Smooth muscle cell (in vitro differentiated cells): ENCODE results near the gene SFTPD. TPM values are rescaled to one million over a fixed set of nuclear protein-coding genes. Genes with fewer than 3 reads are reported as not detected.
"Not testable (repeated sequence)": the region's sequence is repeated elsewhere in the genome, so short reads cannot be mapped to it uniquely, and the experiment has no call there.

Experiments
- DNase-seq: peaks from one replicate; lab custom pipeline; 2025; ENCODE audit not compliant: unreplicated experiment; lab: John Stamatoyannopoulos, UW
- H2AFZ ChIP-seq: fragments of 200-600 bp; sonication (generic); 2 replicates; pipeline ENCODE4 v1.6.0; 2016; ENCODE audit warnings: antibody characterized with exemption, low read depth, mild to moderate bottlenecking
- H3F3A ChIP-seq: fragments of 200-600 bp; sonication (generic); 2 replicates; pipeline ENCODE4 v1.6.0; 2017; ENCODE audit warnings: antibody characterized with exemption, low read depth
- H3K27ac ChIP-seq: fragments of 200-600 bp; sonication (generic); 2 replicates; pipeline ENCODE4 v1.5.1; 2016; ENCODE audit warnings: low read depth, mild to moderate bottlenecking
- H3K27me3 ChIP-seq: fragments of 200-600 bp; sonication (generic); 2 replicates; pipeline ENCODE4 v1.6.1; 2016; ENCODE audit warnings: low read depth, mild to moderate bottlenecking
- H3K36me3 ChIP-seq: fragments of 200-600 bp; sonication (generic); 2 replicates; pipeline ENCODE4 v1.5.1; 2016; ENCODE audit warnings: low read depth
- H3K4me1 ChIP-seq: fragments of 200-600 bp; sonication (generic); 2 replicates; pipeline ENCODE4 v1.5.1; 2016; ENCODE audit warnings: low read depth
- H3K4me2 ChIP-seq: fragments of 200-600 bp; sonication (generic); 2 replicates; pipeline ENCODE4 v1.6.0; 2016; ENCODE audit warnings: mild to moderate bottlenecking
- H3K4me3 ChIP-seq: fragments of 200-600 bp; sonication (generic); 2 replicates; pipeline ENCODE4 v1.5.1; 2016; ENCODE audit warnings: mild to moderate bottlenecking
- H3K79me2 ChIP-seq: fragments of 200-600 bp; sonication (generic); 2 replicates; pipeline ENCODE4 v1.6.0; 2016; ENCODE audit warnings: low read depth, mild to moderate bottlenecking
- H3K9ac ChIP-seq: fragments of 200-600 bp; sonication (generic); 2 replicates; pipeline ENCODE4 v1.6.0; 2016; ENCODE audit warnings: low read depth
- H3K9me3 ChIP-seq: fragments of 200-600 bp; sonication (generic); replicated peaks from 2 replicates; pipeline ENCODE4 v1.5.1; 2016; ENCODE audit warnings: low read depth
- H4K20me1 ChIP-seq: fragments of 200-600 bp; sonication (generic); 2 replicates; pipeline ENCODE4 v1.6.0; 2016; ENCODE audit warnings: low read depth
- CTCF ChIP-seq: fragments of 200-600 bp; sonication (generic); IDR thresholded peaks from 2 replicates; pipeline ENCODE4 v1.5.1; 2017; ENCODE audit warnings: borderline replicate concordance, mild to moderate bottlenecking, antibody characterized with exemption; ENCODE audit not compliant: insufficient read depth, poor library complexity, severe bottlenecking
- WGBS: methylation state at CpG from one replicate; pipeline ENCODE4 v1.1.7; 2016; ENCODE audit warnings: low lambda C conversion rate; 5-methylcytosine and 5-hydroxymethylcytosine counted together
- polyA plus RNA-seq: library from polyadenylated mRNA; unstranded; fragments of >200 nt; fragmentation: Nextera tagmentation; extraction: Ambion mirVana; gene quantifications from 2 replicates; pipeline ENCODE4 v1.2.1, GENCODE V29; 2016
- total RNA-seq: library from RNA; depleted of rRNA; stranded (reverse); fragments of >200 nt; gene quantifications from 2 replicates; pipeline ENCODE4 v1.2.3, GENCODE V29; 2014

Gene SFTPD
- 1.9 TPM in 1 of 2 replicates, not detected in the other for total RNA-seq
- 0.64 and 1.0 TPM in 2 replicates for polyA plus RNA-seq

GRCh38 chr10:79948976-79949722 is at the start of gene SFTPD:
SFTPD (minus strand) TSS chr10:79949105; CDS start chr10:79946659, 2,446 bp downstream.
- no peaks in the 10 kb centered on the region for H3K79me2 ChIP-seq
- no peak within 1 kb of the TSS for H3K27ac ChIP-seq
- H3K9me3 ChIP-seq: peaks cover 13% of the 10 kb centered on the region
- no peaks in the 10 kb centered on the region for H3K36me3 ChIP-seq
- DNase-seq: no peak
- no peak for TF ChIP-seq CTCF
- H3K27me3 ChIP-seq: no peaks in the 10 kb centered on the region
- H3K9ac ChIP-seq: no peak within 1 kb of the TSS
- H3K4me1 ChIP-seq: no peaks in the 10 kb centered on the region
- 86% methylated on average over 3 of the region's 3 CpGs for WGBS
- no peaks in the 10 kb centered on the region for H4K20me1 ChIP-seq
- no peaks in the 10 kb centered on the region for H3F3A ChIP-seq
- H2AFZ ChIP-seq: no peak within 1 kb of the TSS
- no peak within 1 kb of the TSS for H3K4me3 ChIP-seq
- H3K4me2 ChIP-seq: no peak within 1 kb of the TSS

- Histone ChIP-seq H3K36me3 (no peaks in the 10 kb centered on the region), H3K9ac (no peak overlapping the region), H3K4me1 (no peaks in the 10 kb centered on the region), H3K27me3 (no peaks in the 10 kb centered on the region), H2AFZ (no peak overlapping the region), H4K20me1 (no peaks in the 10 kb centered on the region), H3K27ac (no peak overlapping the region), H3K4me3 (no peak overlapping the region), H3K4me2 (no peak overlapping the region), H3F3A (no peaks in the 10 kb centered on the region), H3K9me3 (no peaks in the 10 kb centered on the region), H3K79me2 (no peaks in the 10 kb centered on the region)
- DNase-seq: no peak
- WGBS: 81% methylated on average over 1 of the region's 1 CpG
- TF ChIP-seq CTCF: no peak
These were observed 47.2 kb upstream of the SFTPD start for GRCh38 chr10:79995979-79996634.

- no peak overlapping the region for H3K4me3 ChIP-seq
- no peak overlapping the region for H3K9ac ChIP-seq
- no peak overlapping the region for H2AFZ ChIP-seq
- H3K79me2 ChIP-seq: no peaks in the 10 kb centered on the region
- no peaks in the 10 kb centered on the region for H3K27me3 ChIP-seq
- no peak overlapping the region for H3K4me2 ChIP-seq
- WGBS: 71% methylated on average over 5 of the region's 5 CpGs
- H3F3A ChIP-seq: no peaks in the 10 kb centered on the region
- H4K20me1 ChIP-seq: no peaks in the 10 kb centered on the region
- no peak for DNase-seq
- H3K9me3 ChIP-seq: peaks cover 6% of the 10 kb centered on the region
- no peaks in the 10 kb centered on the region for H3K36me3 ChIP-seq
- H3K27ac ChIP-seq: no peak overlapping the region
- TF ChIP-seq CTCF: no peak
- H3K4me1 ChIP-seq: no peaks in the 10 kb centered on the region
These were observed 45.7 kb upstream of the SFTPD start for GRCh38 chr10:79994556-79994955.

DNA sequence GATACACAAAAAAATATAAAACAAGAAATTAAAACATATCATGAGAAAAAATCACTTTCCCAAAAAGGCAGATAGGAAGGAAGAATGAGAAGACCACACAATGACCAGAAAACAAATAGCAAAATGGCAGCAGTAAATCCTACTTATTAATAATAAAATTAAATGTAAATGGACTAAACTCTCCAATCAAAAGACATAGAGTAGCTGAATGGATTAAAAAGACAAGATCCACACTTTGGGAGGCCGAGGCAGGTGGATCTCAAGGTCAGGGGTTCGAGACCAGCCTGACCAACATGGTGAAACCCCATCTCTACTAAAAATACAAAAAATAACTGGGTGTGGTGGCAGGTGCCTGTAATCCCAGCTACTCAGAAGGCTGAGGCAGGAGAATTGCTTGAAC is 39.3 kb upstream of the SFTPD start:
- not testable (repeated sequence) for H3K27me3 ChIP-seq, H3K79me2 ChIP-seq, H4K20me1 ChIP-seq, DNase-seq, H3K4me1 ChIP-seq, H3F3A ChIP-seq, H3K4me3 ChIP-seq, H3K27ac ChIP-seq, H3K9me3 ChIP-seq, H3K4me2 ChIP-seq, H2AFZ ChIP-seq, H3K9ac ChIP-seq, H3K36me3 ChIP-seq
- WGBS: 94% methylated on average over 2 of the region's 2 CpGs

GRCh38 chr10:79986661-79987060 is 37.8 kb upstream of the SFTPD start:
- H3K27me3 ChIP-seq, H3K27ac ChIP-seq, DNase-seq, H3K79me2 ChIP-seq, H3K9ac ChIP-seq, H3K4me2 ChIP-seq, H3F3A ChIP-seq, H3K4me1 ChIP-seq, H3K4me3 ChIP-seq, H3K9me3 ChIP-seq, H4K20me1 ChIP-seq, H3K36me3 ChIP-seq, H2AFZ ChIP-seq: not testable (repeated sequence)
- WGBS: 40% methylated on average over 2 of the region's 2 CpGs
